Stimulated activated CD4-positive, alpha-beta T cell treated with anti-CD3 and anti-CD28 coated beads, TNF-alpha, amount 100 ng/mL, for 48 hours (primary cell): ENCODE data around the gene IGSF11.
"Not testable (repeated sequence)": the region's sequence is repeated elsewhere in the genome, so short reads cannot be mapped to it uniquely, and the experiment has no call there.

Source experiments
- DNase-seq, 3 donors: peaks; one replicate each; pipeline ENCODE4 v3.0.0-alpha.2; 2020; ENCODE audit warnings: low read depth in 3 of 3

Gene IGSF11

GRCh38 chr3:118990823-118991560, 43.7 kb downstream of the IGSF11 start:
- DNase-seq = no peak

- DNase-seq = no peak
Observed at GRCh38 chr3:118988198-118989130, 46.2 kb downstream of the IGSF11 start.

DNA sequence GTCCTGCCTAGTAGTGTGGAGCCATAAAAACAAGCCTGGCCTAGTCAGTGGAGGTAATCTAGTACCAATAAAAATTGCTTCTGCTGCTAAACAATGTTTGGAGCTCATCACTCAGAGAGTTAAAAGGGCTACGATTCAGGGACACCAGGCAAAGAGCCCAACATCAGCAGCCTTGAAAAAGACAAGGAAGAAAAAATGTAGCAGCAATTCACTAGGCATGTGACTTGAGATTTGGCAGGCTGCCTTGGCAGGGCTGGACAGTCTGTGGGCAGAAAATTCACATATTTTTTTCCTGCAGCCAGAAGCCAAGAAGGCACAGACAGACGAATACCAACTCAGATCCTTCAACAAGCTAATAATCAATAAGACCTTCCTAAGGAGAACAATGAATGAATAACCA, 47.2 kb downstream of the IGSF11 start:
- no peak for DNase-seq

DNA sequence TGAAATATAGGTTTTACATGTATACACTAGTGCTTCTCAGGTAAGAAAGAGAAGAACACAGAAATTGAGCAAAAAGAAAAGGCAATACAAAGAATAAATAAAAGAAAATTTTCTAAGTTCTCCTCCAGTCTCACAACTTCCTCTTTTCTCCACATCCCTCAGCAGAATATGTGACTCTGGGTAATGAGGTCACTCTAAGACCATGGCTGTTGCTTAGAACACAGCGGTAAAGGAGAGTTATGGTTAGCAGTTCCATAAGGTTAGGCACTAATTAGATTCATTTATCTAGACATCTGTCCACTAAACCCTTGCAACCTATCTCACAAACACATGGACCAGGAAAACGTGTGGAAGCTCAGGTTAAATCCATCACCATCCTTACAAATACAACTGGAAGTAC, 47.9 kb downstream of the IGSF11 start:
- no peak for DNase-seq

GRCh38 chr3:118984699-118985098, 49.9 kb downstream of the IGSF11 start:
- DNase-seq = no peak

- DNase-seq = no peak
Observed at GRCh38 chr3:118981494-118982134, 53.0 kb downstream of the IGSF11 start.

DNA sequence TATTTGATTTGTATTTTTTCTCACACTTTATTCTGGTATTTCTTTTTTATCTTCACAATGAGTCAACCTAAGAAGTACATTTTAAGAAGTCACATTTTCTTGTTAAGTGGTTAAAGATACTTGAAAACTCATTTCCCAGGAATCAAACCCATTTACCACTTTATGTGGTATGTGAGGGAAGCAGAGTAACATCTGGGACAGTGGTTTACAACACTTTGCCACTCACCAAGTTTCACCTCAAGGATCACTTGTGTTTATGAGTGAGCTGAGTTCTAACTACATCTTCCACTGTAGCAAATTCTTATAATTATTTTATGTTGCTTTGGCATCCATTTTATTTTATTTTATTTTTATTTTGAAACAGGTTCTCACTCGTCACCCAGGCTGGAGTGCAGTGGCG, 53.8 kb downstream of the IGSF11 start:
- DNase-seq = no peak

GRCh38 chr3:118978393-118978758, 56.3 kb downstream of the IGSF11 start:
- no peak for DNase-seq

DNA sequence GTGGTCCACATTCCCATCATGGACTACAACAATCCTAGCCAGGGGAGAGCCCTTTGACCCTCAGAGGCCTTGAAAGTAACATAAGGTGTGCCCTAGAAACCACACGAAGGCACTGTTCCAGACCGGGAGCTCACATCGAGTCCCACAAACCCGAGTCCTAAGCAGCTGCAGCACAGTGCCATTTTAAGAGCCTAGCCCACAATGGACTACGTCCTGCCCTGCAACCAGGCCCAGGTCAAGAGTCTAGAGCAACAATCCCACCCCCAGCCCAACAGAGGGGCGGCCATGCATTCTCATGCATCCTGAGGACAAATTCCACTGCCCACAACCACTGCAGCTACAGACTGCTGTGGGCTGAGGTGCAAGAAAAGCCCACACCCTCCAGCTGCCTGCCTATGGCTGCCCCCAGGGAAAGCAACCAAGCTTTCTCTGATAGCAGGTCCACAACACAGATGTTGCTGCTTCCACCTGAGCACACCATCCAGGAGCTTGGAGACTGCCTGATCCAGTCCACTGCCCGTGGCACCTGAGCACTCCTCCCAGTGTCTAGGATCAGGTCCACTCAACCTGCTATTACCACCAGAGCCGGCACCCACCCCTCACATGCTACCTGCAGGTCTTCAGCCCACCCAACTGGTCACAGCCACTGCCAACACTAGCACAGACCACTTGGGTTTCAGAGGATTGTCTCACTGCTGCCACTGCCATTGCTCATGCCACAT, 56.8 kb downstream of the IGSF11 start:
- no peak for DNase-seq

- DNase-seq = no peak
Observed at GRCh38 chr3:118977118-118977517, 57.5 kb downstream of the IGSF11 start.

DNA sequence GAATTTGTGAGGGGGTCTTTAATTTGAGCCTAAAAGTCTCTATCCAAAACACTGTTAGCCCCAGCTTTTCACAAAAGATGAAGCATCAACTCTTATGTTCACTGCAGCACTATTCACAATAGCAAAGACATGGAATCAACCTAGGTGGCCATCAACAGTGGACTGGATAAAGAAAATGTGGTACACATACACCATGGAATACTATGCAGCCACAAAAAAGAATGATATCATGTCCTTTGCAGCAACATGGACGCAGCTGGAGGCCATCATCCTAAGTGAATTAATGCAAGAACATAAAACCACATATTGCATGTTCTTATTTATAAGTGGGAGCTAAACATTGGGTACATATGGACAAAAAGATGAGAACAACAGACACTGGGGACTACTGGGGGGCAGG, 59.2 kb downstream of the IGSF11 start:
- not testable (repeated sequence) for DNase-seq

GRCh38 chr3:118974356-118975097, 60.1 kb downstream of the IGSF11 start:
- DNase-seq = no peak

DNA sequence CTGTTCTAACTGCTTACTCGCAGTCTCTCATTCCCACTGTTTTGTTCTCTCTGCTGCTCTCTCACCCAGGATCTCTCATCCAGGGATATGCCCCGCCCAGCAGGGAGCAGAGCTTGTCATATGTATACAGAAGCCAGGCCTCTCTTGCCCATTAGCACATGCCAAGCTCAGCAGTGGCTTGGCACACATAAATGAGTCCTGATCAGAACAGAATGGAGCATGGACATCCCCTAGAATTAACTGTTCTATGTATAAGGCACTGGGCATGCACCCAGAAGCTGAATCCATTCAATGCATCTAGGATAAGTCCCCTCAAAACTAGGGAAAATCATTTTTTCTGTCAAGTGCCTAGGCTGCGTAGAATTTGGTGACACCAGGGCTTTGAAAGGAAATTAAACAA, 61.6 kb downstream of the IGSF11 start:
- DNase-seq = no peak

DNA sequence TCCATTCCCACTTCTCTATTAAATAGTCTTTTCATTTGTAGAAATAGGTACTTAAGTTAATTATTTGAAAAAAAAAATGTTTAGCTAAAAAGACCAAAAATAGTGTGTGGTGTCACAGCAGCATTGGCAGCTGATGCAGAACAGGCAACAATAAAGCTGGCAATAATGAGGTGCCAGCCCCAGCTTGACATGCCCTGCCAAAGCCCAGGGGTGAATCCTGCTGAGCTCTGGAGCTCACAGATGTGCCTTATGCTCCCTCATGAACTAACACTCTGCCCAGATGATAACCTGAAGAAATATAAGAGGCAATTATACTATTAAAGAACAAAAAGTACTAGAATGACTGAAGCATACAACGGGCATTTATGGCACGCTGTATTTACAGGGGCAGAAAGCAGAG, 63.8 kb downstream of the IGSF11 start:
- DNase-seq = no peak

GRCh38 chr3:118968640-118969039, 66.0 kb downstream of the IGSF11 start:
- no peak for DNase-seq

DNA sequence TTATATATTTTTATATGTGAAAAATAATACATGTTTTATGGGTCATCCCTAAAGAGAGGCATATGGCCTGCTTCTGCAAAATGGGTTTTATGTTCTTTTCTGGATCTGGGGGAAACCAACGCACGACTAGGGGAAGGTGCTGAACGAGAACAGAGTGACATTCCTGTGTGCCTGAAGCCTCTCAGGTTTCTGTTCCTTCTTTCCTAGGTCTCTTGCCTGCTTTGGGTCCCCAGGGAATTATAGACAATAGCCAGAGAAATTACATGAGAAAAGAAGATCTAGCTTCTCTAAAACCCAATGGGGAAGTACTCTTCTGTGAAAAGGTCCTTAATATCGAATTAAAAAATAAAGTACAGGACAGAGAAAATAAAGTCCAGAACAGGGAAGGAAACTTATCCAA, 66.5 kb downstream of the IGSF11 start:
- DNase-seq = no peak

DNA sequence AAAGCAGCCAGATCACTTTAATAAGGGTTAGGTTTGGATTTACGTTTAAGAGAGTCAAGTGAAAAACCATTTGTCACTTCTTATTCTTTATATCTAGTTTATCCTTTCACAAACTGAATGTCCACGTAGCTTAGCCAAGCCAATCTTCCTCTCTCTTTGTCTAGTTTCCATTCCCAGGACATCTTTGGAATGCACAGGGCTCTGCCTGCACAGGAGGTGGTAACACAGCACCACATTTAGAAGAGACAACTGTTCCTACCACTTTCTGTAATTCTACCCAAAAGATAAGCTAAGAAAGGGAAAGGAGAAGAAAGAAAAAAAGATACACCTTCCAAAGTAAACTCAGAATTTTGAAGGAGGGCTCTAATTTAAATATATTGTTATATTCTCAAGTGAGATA, 67.9 kb downstream of the IGSF11 start:
- DNase-seq = no peak

DNA sequence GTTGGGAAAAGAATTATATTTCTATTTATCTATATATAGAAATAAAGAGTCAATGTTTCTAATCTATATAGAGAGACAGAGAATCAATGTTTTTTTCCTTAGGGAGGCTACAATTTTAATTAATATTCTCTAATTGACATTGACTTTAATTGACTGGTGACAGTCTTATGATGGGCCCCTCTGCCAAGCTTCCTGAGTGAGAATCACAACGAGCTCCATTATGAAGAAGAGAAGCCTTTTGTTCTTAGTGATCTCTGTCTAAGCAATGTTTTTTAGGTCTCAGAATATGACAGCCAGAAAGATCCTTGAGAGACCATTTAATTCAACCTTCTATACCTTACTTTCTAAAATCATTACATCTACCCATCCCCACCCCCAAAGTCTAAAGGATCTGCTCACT, 70.9 kb downstream of the IGSF11 start:
- DNase-seq = no peak

GRCh38 chr3:118960876-118961450, 73.7 kb downstream of the IGSF11 start:
- DNase-seq = no peak

- no peak for DNase-seq
Observed at GRCh38 chr3:118955914-118956556, 78.6 kb downstream of the IGSF11 start.
